VCaP (cell line): ENCODE results near the gene TOPBP1.

ENCODE experiments used
- H3K27ac ChIP-seq: fragments of 450-650 bp; 2 replicates; pipeline ENCODE4 v1.5.1; 2017
- TF ChIP-seq, protein P1 (sequence below): fragments of 450-650 bp; conservative IDR thresholded peaks from 2 replicates; pipeline ENCODE4 v1.5.1; 2017; ENCODE audit warnings: mild to moderate bottlenecking, moderate library complexity

TOPBP1 gene

DNA sequence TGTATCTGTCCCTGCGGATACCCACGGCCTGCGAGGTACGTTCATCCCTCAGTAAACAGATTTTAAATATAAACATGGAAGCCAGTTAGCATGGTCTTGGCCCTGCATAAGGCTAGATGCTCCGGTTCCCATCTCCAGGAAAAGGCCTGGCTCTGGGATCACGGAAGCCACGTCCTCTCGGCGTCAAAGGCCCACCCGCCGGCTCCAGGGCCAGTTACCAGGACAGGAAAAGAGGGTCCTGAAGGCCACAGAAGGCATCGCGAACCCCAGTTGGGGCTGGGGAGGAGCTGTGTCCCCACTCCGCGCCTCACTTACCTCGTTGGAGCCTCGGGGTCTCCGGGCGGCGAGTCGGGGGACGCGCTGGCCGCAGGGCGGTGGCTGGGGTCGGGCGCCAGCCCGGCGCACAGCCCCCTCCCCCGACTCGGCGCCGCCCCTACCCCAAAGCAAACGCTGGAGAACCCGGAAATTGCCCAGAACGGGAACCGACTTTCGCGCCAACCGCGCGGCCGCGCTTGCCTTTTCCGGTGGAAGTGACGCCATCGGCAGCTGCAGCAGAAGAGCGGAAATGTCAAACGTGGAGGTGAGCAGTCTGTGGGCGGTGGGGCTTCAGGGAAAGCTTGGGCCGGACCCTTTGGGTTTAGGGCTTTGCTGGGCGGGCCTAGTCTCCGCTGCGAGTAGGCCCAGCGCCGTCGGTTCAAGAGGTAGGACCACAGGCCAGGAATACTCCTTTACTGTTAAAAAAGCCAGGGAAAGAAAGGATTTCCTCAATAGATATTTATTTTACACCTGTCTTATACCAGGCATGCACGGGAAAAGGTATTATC lies at the start of gene TOPBP1:
Gene TOPBP1 (minus strand): TSS at position 488 of the 824 bp plus-strand sequence. CDS start 814 bp downstream, outside the sequence.
- TF ChIP-seq, protein P1, sequence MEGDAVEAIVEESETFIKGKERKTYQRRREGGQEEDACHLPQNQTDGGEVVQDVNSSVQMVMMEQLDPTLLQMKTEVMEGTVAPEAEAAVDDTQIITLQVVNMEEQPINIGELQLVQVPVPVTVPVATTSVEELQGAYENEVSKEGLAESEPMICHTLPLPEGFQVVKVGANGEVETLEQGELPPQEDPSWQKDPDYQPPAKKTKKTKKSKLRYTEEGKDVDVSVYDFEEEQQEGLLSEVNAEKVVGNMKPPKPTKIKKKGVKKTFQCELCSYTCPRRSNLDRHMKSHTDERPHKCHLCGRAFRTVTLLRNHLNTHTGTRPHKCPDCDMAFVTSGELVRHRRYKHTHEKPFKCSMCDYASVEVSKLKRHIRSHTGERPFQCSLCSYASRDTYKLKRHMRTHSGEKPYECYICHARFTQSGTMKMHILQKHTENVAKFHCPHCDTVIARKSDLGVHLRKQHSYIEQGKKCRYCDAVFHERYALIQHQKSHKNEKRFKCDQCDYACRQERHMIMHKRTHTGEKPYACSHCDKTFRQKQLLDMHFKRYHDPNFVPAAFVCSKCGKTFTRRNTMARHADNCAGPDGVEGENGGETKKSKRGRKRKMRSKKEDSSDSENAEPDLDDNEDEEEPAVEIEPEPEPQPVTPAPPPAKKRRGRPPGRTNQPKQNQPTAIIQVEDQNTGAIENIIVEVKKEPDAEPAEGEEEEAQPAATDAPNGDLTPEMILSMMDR, result no peak
- H3K27ac ChIP-seq, result peak within 1 kb of the TSS; percentile 84

DNA sequence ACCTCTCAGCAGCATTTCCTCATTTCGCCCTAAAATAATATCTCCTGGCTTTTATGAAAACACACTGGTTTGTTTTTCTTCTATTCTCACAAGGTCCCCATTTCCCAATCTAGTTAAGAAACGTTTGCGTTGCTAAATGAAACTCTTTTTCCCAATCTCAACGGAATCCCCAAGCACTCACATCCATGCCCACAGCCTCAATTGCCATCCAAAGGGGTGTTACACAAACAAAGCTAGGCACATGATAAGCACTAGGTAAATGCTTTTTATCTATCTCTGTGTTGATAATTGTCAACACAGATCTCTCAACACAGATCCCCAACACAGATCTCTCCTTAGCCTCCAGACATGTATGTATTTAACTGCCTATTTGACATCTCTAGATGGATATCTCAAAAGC lies 49.3 kb upstream of the TOPBP1 start:
- H3K27ac ChIP-seq, result no peak overlapping the region
- TF ChIP-seq, protein P1, result no peak

DNA sequence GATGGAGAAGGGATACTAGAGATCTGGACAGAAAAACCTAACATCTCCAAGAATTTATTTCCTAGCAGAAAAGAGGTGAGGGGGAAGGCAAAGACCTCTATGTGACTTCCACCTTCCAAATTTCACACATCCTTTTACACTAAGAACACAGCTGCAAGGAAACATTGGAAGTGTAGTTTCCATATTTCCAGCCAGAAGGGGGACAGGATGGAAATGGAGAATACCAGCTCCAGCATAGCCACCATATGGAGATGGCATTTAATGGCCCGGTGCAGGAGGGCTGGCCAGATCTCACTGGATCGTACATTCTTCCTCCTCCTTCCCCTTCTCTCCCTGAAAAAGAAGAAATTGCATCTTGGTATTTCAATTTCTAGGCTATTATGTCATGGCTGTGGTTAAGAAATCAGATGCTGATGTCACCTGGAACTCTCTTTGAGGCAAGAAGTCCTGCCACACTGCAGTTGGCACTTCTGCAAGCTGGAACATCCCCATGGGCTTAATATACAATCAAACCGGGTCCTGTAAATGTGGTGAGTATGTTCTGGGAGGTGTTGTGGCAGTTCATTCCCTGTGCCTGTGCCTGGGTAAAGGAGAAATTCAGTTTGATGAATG lies 47.5 kb upstream of the TOPBP1 start:
- H3K27ac ChIP-seq, result no peak overlapping the region
- TF ChIP-seq, protein P1, result no peak

DNA sequence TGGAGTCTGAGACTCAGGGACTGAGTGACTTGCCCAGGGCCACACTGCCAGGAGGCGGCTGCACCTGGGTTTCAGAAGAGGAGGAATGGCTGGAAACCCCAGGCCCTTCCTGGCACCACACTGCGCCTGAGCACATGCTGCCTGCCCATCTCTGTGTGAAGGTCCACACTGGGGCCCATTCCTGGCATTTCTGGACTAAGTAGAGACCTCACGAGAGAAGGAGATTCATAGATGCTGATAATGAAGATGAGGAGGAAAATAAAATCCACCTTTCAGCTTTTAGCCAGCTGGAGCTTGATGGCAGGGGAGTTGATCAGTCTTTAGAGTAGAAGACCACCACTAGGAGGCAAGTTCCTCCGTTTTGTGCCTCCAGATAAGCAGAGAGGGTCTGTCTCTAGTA lies 44.3 kb upstream of the TOPBP1 start:
- no peak overlapping the region for H3K27ac ChIP-seq
- TF ChIP-seq, protein P1, result no peak

DNA sequence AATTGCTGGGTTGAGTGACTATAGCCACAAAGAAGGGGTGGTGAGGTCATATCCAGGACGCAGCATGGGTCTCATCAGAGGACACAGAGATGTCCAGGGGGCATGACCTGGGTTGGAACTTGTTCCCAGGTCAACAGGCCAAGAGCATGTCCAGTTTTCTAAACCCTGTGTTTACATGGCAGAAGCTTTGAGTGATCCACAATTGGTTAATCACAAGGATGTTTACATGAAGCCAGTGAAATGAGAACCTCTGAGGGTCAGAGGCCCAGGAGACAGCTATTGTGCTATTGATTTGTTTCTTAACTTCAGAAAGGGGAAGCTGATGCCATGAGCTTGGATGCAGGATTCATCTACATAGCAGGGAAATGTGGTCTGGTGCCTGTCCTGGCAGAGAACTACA lies 42.2 kb upstream of the TOPBP1 start:
- no peak overlapping the region for H3K27ac ChIP-seq
- TF ChIP-seq, protein P1, result no peak

DNA sequence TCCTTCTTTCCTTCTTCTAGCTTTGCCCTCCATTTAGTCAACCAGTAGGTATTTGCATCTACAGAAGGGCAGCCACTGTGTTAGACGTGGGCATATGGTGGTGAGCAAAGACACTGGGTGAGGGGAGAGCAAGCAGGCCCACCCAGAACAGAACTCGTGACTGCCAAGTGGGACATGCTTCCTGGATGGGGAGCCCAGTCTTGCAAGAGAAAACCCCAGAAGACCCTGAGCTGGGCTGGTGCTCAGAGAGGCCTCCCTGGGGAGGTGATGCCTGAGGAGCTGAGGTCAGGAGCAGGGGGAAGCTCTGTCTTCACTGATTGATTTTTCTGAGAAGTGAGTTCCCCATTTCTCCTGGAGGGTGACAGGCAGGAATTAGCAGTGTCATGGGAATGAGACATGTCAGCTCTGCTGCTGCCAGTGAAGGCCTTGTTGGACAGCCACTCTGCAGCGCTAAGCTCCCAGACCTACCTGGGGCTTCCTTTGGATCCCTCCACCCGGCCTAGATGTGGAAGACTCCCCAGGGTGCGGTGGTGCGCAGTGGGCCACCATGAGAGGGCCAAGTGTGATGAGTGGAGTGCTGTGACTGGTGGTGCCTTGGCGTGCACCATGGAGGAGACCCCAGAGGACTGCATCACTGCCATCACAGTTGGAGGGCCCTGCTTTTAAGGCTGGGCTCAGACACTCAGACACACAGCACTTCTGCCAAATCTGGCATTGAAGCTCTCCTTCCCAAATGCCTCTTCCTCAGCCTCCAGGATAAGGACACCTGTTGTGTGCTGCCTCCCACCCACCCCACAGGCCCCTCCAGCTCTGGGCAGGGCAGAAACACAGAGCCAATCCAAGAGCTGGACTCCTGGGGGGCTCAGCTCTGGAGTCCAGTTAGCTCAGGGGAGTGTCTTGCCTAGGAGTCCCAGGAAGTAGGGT lies 40.0 kb upstream of the TOPBP1 start:
- no peak overlapping the region for H3K27ac ChIP-seq
- TF ChIP-seq, protein P1, result no peak

DNA sequence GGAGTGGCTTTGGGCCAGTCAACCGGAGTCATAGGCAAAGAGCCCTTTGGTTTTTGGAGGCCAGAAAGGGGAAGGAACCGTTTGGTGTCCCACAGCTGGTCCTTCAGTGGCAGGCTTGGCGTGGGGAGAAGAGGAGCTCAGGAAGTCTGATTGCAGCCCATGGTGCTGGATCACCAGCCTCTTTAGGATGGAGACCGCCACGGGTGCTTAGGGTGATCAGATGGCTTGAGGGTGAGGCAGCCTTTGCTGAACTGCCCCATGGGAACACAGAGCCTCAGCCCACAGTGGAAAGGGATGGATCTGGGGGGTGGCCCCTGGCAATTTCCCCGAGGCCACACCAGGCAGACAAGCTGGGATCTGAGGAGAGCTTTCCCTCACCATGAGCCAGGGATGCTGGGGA lies 38.6 kb upstream of the TOPBP1 start:
- no peak overlapping the region for H3K27ac ChIP-seq
- TF ChIP-seq, protein P1, result no peak
